HepG2 (cell line): ENCODE data around the gene ANKRD53. TPM values are rescaled to one million over a fixed set of nuclear protein-coding genes. Genes with fewer than 3 reads are reported as not detected.

Experiments used
- HINFP ChIP-seq: sonication (generic); formaldehyde crosslinking; IDR thresholded peaks from 2 replicates; pipeline ENCODE4 v1.4.0; 2020; ENCODE audit warnings: low read depth, mild to moderate bottlenecking, missing genetic modification reagents
- HNRNPK ChIP-seq: fragments of 200-400 bp; formaldehyde crosslinking; IDR thresholded peaks from 2 replicates; pipeline ENCODE4 v1.6.1; 2018; ENCODE audit warnings: low read length, low read depth, moderate library complexity, mild to moderate bottlenecking; ENCODE audit not compliant: poor library complexity, severe bottlenecking
- MEIS2 ChIP-seq: sonication (generic); formaldehyde crosslinking; IDR thresholded peaks from 2 replicates; pipeline ENCODE4 v1.9.0; 2021; ENCODE audit warnings: mild to moderate bottlenecking, missing genetic modification reagents
- NCOA5 ChIP-seq: sonication (generic); formaldehyde crosslinking; IDR thresholded peaks from 2 replicates; pipeline ENCODE4 v1.4.0; 2020; ENCODE audit warnings: missing genetic modification reagents
- NRL ChIP-seq: sonication (generic); formaldehyde crosslinking; IDR thresholded peaks from 2 replicates; pipeline ENCODE4 v1.5.0; 2020; ENCODE audit warnings: missing genetic modification reagents, mild to moderate bottlenecking, moderate library complexity, borderline replicate concordance
- PHF5A ChIP-seq: IDR thresholded peaks from one replicate; pipeline ENCODE4 v1.6.1; 2018; ENCODE audit warnings: low read depth, missing genetic modification reagents; ENCODE audit not compliant: unreplicated experiment
- TEAD3 ChIP-seq: optimal IDR thresholded peaks from 2 replicates; pipeline ENCODE3; 2016; ENCODE audit warnings: borderline replicate concordance
- THYN1 ChIP-seq: sonication (generic); formaldehyde crosslinking; IDR thresholded peaks from 2 replicates; pipeline ENCODE4 v1.8.1; 2023; ENCODE audit warnings: low read depth, mild to moderate bottlenecking, moderate library complexity, missing genetic modification reagents, borderline replicate concordance
- ZNF160 ChIP-seq: sonication (generic); formaldehyde crosslinking; IDR thresholded peaks from 2 replicates; pipeline ENCODE4 v1.8.0; 2022; ENCODE audit warnings: mild to moderate bottlenecking, inconsistent platforms, missing genetic modification reagents
- ZNF24 ChIP-seq: fragments of 450-650 bp; IDR thresholded peaks from 2 replicates; pipeline ENCODE4 v1.6.1; 2017; ENCODE audit warnings: antibody characterized with exemption, mild to moderate bottlenecking
- ZNF609 ChIP-seq: sonication (generic); formaldehyde crosslinking; IDR thresholded peaks from 2 replicates; pipeline ENCODE4 v1.4.0; 2020; ENCODE audit warnings: mild to moderate bottlenecking, missing genetic modification reagents, borderline replicate concordance
- ZSCAN25 ChIP-seq: sonication (generic); formaldehyde crosslinking; IDR thresholded peaks from 2 replicates; pipeline ENCODE4 v1.8.0; 2022; ENCODE audit warnings: mild to moderate bottlenecking, missing genetic modification reagents
- polyA plus RNA-seq, 8 experiments: library from polyadenylated mRNA; depleted of rRNA in 3 of 8; stranded (reverse) in 7 of 8; unstranded in 1 of 8; fragments of >200 nt; fragmentation: Illumina TruSeq in 4 of 8; extraction: Trizol in 4 of 8; gene quantifications; 2 replicates each; pipeline versions ENCODE4 v1.2.1 to v1.2.3, GENCODE V29; 2011 to 2016; ENCODE audit warnings: low read depth in 4 of 8, missing spikeins in 1 of 8, mixed read lengths in 1 of 8; ENCODE audit not compliant: insufficient read depth in 1 of 8
- total RNA-seq, 5 experiments: library from RNA; depleted of rRNA; stranded (reverse); fragments of >200 nt; fragmentation: Illumina TruSeq; extraction: Trizol; gene quantifications; 2 replicates each; pipeline ENCODE4 v1.2.3, GENCODE V29; 2016; ENCODE audit warnings: low read depth in 1 of 5
- TF ChIP-seq, protein P1 (sequence below): sonication (generic); formaldehyde crosslinking; IDR thresholded peaks from 2 replicates; pipeline ENCODE4 v1.5.0; 2020; ENCODE audit warnings: mild to moderate bottlenecking, missing genetic modification reagents, borderline replicate concordance
- TF ChIP-seq, protein P2 (sequence below): sonication (generic); formaldehyde crosslinking; IDR thresholded peaks from 2 replicates; pipeline ENCODE4 v1.8.1; 2022; ENCODE audit warnings: mild to moderate bottlenecking, missing genetic modification reagents

Gene ANKRD53
- total and polyA plus RNA-seq, 2 of the 13 experiments (the other 11 are each of a cell fraction or from before 2014, with no cell fraction given), result 0.15 TPM; not detected in 1

DNA sequence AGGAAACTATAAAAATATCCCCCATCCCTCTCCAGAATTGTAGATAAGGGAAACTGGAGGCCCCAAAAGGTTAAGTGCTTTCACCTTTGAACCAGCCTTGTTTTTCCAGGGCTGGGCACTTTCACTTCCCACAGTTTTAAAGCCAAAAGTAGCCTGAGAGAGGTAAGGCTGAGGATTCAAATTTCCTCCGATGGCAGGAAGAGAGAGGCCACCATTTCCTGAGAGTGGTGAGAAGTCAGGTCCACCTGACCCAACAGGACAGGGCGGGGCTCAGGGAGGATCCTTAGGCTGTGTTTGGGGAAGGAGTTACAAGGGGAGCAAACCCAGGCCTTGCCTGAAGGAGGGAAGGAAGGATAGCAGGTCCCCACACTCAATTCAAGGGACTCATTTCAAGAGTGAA, 20.9 kb downstream of the ANKRD53 start (continued):
- no peak for TF ChIP-seq PHF5A (CRISPR knock-in tag)
- TF ChIP-seq NRL (CRISPR knock-in tag), result no peak
- TF ChIP-seq, protein P1, sequence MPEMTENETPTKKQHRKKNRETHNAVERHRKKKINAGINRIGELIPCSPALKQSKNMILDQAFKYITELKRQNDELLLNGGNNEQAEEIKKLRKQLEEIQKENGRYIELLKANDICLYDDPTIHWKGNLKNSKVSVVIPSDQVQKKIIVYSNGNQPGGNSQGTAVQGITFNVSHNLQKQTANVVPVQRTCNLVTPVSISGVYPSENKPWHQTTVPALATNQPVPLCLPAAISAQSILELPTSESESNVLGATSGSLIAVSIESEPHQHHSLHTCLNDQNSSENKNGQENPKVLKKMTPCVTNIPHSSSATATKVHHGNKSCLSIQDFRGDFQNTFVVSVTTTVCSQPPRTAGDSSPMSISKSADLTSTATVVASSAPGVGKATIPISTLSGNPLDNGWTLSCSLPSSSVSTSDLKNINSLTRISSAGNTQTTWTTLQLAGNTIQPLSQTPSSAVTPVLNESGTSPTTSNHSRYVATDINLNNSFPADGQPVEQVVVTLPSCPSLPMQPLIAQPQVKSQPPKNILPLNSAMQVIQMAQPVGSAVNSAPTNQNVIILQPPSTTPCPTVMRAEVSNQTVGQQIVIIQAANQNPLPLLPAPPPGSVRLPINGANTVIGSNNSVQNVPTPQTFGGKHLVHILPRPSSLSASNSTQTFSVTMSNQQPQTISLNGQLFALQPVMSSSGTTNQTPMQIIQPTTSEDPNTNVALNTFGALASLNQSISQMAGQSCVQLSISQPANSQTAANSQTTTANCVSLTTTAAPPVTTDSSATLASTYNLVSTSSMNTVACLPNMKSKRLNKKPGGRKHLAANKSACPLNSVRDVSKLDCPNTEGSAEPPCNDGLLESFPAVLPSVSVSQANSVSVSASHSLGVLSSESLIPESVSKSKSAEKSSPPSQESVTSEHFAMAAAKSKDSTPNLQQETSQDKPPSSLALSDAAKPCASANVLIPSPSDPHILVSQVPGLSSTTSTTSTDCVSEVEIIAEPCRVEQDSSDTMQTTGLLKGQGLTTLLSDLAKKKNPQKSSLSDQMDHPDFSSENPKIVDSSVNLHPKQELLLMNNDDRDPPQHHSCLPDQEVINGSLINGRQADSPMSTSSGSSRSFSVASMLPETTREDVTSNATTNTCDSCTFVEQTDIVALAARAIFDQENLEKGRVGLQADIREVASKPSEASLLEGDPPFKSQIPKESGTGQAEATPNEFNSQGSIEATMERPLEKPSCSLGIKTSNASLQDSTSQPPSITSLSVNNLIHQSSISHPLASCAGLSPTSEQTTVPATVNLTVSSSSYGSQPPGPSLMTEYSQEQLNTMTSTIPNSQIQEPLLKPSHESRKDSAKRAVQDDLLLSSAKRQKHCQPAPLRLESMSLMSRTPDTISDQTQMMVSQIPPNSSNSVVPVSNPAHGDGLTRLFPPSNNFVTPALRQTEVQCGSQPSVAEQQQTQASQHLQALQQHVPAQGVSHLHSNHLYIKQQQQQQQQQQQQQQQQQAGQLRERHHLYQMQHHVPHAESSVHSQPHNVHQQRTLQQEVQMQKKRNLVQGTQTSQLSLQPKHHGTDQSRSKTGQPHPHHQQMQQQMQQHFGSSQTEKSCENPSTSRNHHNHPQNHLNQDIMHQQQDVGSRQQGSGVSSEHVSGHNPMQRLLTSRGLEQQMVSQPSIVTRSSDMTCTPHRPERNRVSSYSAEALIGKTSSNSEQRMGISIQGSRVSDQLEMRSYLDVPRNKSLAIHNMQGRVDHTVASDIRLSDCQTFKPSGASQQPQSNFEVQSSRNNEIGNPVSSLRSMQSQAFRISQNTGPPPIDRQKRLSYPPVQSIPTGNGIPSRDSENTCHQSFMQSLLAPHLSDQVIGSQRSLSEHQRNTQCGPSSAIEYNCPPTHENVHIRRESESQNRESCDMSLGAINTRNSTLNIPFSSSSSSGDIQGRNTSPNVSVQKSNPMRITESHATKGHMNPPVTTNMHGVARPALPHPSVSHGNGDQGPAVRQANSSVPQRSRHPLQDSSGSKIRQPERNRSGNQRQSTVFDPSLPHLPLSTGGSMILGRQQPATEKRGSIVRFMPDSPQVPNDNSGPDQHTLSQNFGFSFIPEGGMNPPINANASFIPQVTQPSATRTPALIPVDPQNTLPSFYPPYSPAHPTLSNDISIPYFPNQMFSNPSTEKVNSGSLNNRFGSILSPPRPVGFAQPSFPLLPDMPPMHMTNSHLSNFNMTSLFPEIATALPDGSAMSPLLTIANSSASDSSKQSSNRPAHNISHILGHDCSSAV (CRISPR knock-in tag), result no peak
- no peak for TF ChIP-seq TEAD3 (CRISPR knock-in tag)
- 0 out of 2 replicates have a peak, but pooled peaks have one; percentile 23 for TF ChIP-seq ZSCAN25
- TF ChIP-seq, protein P2, sequence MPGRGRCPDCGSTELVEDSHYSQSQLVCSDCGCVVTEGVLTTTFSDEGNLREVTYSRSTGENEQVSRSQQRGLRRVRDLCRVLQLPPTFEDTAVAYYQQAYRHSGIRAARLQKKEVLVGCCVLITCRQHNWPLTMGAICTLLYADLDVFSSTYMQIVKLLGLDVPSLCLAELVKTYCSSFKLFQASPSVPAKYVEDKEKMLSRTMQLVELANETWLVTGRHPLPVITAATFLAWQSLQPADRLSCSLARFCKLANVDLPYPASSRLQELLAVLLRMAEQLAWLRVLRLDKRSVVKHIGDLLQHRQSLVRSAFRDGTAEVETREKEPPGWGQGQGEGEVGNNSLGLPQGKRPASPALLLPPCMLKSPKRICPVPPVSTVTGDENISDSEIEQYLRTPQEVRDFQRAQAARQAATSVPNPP (CRISPR knock-in tag), result no peak
- TF ChIP-seq ZNF160, result no peak
- TF ChIP-seq HINFP, result 0 out of 2 replicates have a peak, but pooled peaks have one; percentile 73
- 0 out of 2 replicates have a peak, but pooled peaks have one; percentile 18 for TF ChIP-seq ZNF609 (CRISPR knock-in tag)
- no peak for TF ChIP-seq NCOA5
- TF ChIP-seq MEIS2 (CRISPR knock-in tag), result no peak
- no peak for TF ChIP-seq HNRNPK
- TF ChIP-seq THYN1 (CRISPR knock-in tag), result no peak
- no peak for TF ChIP-seq ZNF24
